ENCODE data around the gene LRP1. TPM values are rescaled to one million over a fixed set of nuclear protein-coding genes. Genes with fewer than 3 reads are reported as not detected.
A peak's percentile ranks its signal among the peaks of the same experiment; 100 is the strongest.

LRP1 gene
- total RNA-seq, 1 donor from 2014 or later, result 95.7 TPM

DNA sequence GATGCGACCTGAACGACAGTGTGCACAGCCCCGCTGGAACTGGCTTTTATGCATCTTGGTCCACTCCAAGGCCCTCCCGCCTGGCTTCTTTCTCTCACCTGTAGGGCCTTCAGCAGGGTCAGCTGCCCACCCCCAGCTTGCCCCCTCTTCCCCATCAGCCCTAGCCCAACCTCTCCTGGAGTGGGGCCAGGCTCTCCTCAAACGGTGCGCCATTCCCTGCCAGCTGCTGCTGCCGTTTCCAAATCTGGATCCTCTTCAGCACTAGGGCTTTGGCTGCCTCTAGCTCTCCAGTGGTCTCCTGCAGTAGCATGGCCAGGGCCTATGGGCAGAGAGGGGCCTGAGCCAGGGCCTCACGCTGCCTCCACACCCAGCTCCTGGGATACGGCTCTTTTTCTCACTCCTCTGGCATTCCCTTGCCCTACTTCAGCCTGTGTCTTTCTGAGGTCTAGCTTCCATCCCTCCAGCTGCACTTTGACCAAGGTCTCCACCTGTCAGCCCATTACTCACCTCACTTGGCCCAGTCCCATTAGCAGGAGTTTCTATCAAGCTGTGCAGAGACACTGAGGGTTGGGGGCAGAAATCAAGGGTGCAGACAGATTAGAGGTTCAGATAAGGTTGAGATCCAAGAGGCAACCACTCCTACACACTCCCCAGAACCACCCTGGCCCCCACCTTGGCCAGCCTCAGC lies 22.1 kb upstream of the LRP1 start:
- Mint-ChIP-seq H3K4me1 (ENCODE audit: low read depth) (peaks cover 13% of the 10 kb centered on the region), H3K27ac (no peak overlapping the region), H3K4me3 (ENCODE audit: low read depth) (no peak overlapping the region), H3K27me3 (no peaks in the 10 kb centered on the region), H3K36me3 (ENCODE audit: insufficient read depth) (peaks cover 4% of the 10 kb centered on the region), H3K9me3 (ENCODE audit: low read depth) (no peaks in the 10 kb centered on the region)
- DNase-seq (ENCODE audit: low spot score, unreplicated experiment), result no peak
- TF ChIP-seq CTCF (IDR thresholded peaks at IDR 0.05; ENCODE audit: unreplicated experiment), result no peak

DNA sequence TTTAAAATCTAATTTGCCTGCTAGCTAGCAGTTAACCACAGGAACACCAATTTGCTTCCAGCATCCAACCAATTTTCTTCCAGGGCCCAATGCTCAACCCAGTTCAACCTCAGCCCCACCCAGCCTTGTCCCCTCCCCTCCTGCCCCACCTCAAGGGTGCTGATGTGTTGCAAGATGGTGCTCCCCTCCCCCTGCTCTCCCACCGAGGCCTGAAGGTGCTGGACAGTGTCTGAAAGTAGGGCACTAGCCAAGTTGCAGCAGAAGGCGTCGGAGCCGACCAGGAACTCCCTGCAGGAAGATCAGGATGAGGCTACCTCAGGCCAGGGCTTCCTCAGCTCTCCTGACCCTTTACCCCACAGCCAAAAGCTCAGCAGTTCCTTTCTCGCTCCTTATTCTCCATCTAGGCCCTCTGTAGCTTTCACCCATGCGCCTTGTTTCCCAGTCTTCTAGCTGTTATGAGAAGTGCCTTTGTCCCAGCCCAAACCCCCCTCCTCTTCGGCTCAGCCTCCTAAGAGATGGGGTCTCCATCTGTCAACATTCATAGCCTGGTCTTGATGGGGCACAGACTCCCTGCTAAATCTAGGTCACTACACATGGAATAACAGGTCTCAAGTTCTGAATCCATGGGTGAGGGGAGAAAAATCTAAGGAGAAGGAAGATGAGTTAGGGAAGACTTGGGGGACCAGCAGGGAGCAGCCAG lies 20.7 kb upstream of the LRP1 start:
- DNase-seq (ENCODE audit: low spot score, unreplicated experiment), result no peak
- H3K4me1 Mint-ChIP-seq (ENCODE audit: low read depth), result peaks cover 26% of the 10 kb centered on the region
- H3K9me3 Mint-ChIP-seq (ENCODE audit: low read depth), result no peaks in the 10 kb centered on the region
- H3K4me3 Mint-ChIP-seq (ENCODE audit: low read depth), result no peak overlapping the region
- H3K27ac Mint-ChIP-seq, result no peak overlapping the region
- no peaks in the 10 kb centered on the region for H3K27me3 Mint-ChIP-seq
- no peak for TF ChIP-seq CTCF (IDR thresholded peaks at IDR 0.05; ENCODE audit: unreplicated experiment)
- peaks cover 4% of the 10 kb centered on the region for H3K36me3 Mint-ChIP-seq (ENCODE audit: insufficient read depth)

GRCh38 chr12:57109207-57110103 lies 18.8 kb upstream of the LRP1 start:
- no peak for TF ChIP-seq CTCF (IDR thresholded peaks at IDR 0.05; ENCODE audit: unreplicated experiment)
- H3K4me1 Mint-ChIP-seq (ENCODE audit: low read depth), result peaks cover 28% of the 10 kb centered on the region
- H3K27me3 Mint-ChIP-seq, result no peaks in the 10 kb centered on the region
- H3K4me3 Mint-ChIP-seq (ENCODE audit: low read depth), result peak overlapping the region; percentile 83
- DNase-seq (ENCODE audit: low spot score, unreplicated experiment), result no peak
- H3K27ac Mint-ChIP-seq, result peak overlapping the region; percentile 99
- H3K9me3 Mint-ChIP-seq (ENCODE audit: low read depth), result no peaks in the 10 kb centered on the region
- H3K36me3 Mint-ChIP-seq (ENCODE audit: insufficient read depth), result peaks cover 4% of the 10 kb centered on the region

DNA sequence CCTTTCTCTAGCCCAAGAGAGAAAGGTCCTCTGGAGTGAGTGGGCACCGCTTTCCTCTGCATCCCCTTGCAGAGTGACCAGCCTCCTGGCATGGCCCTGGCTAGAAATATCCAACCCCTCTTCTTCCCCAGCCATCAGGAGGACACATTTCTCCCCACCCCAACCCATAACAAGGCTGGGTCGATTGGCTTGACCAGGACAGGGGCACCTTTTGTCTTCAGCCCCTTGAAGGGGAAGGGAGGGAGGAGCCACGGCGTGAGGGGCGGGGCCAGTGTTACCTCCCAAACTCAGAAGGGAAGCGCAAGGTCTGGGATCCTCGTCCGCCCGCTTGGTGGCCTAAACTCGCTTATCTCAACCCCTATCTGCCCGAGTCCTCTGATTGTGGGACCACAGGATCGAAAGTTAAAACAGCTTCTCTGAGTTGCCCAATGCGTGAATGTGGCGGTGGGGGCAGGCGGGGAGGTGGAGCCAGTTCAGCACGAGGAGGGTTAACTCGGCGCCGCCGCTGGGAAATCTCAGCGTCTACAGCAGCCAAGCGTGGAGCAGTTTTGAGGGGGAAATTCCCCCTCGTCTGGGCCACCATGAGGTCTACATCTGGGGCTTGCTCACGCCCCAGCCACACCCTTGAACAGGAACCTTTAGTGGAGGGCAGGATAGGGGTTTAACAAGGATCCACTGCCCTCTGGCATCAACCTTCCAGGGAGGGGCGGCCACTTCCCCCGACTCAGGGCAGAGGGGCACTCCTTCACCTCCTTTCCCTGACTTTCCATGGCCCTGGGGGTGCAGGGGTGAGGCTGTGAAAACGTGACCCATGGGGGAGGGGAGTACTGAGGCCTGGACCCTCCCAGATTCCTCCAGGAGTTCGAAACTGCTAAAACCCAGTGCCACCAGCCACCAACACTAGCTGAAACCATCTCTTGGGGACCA lies 17.9 kb upstream of the LRP1 start:
- H3K4me1 Mint-ChIP-seq (ENCODE audit: low read depth), result peaks cover 28% of the 10 kb centered on the region
- H3K4me3 Mint-ChIP-seq (ENCODE audit: low read depth), result peak overlapping the region; percentile 83
- no peak for TF ChIP-seq CTCF (IDR thresholded peaks at IDR 0.05; ENCODE audit: unreplicated experiment)
- DNase-seq (ENCODE audit: low spot score, unreplicated experiment), result peak; percentile 42
- no peaks in the 10 kb centered on the region for H3K27me3 Mint-ChIP-seq
- H3K9me3 Mint-ChIP-seq (ENCODE audit: low read depth), result no peaks in the 10 kb centered on the region
- H3K27ac Mint-ChIP-seq, result peak overlapping the region; percentile 99
- peaks cover 4% of the 10 kb centered on the region for H3K36me3 Mint-ChIP-seq (ENCODE audit: insufficient read depth)
